HG03354 (cell line): ENCODE measurements around the gene CDCP1.
"Not testable (repeated sequence)": the region's sequence is repeated elsewhere in the genome, so short reads cannot be mapped to it uniquely, and the experiment has no call there.

Experiments
- ATAC-seq: cut with Tn5 transposase; IDR thresholded peaks from one replicate; pipeline ENCODE4 v1.9.1; 2021; ENCODE audit warnings: mild to moderate bottlenecking; ENCODE audit not compliant: unreplicated experiment, poor library complexity, severe bottlenecking

The CDCP1 gene

DNA sequence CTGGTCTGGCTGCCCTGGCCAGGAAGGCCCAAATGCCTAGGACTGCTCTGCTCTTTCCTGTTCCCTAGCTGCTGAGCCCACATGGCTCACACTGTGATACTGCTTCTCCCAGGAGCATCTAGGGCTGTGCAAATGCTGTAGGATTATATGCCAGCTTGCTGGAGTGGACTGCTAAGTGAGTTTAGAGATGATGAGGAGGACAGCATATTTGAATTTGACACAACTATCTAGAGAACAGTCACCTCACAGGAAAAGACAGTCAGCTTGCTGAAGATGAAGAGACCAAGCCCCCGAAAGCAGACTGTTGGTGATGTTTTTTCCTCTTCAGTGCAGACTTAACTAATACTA is 80.8 kb downstream of the CDCP1 start:
- ATAC-seq, result no peak

DNA sequence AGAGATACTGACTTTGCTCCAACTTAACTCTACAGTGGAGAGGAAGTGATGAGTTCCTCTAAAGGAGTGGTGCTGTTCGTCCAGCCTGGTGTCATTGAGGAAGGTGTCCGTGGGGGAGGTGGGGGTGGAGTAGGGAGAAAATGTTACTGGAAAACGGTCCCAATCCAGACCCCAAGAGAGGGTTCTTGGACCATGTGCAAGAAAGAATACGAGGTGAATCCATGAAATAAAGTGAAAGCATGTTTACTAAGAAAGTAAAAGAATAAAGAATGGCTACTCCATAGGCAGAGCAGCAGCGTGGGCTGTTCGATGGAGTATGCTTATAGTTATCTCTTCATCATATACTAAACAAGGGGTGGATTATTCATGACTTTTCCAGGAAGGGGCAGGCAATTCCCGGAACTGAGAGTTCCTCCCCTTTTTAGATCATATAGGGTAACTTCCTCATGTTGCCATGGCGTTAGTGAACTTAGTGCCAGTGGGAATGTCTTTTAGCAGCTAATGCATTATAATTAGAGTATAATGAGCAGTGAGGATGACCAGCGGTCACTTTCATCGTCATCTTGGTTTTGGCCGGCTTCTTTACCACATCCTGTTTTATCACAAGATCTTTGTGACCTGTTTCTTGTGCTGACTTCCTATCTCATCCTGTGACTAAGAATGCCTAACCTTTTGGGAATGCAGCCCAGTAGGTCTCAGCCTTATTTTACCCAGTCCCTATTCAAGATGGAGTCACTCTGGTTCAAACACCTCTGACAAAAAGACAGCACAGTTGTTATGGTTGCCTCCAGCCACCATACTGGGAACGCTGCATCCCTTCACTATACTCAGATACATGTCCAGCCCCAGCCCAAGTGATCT is 81.4 kb downstream of the CDCP1 start:
- no peak for ATAC-seq

DNA sequence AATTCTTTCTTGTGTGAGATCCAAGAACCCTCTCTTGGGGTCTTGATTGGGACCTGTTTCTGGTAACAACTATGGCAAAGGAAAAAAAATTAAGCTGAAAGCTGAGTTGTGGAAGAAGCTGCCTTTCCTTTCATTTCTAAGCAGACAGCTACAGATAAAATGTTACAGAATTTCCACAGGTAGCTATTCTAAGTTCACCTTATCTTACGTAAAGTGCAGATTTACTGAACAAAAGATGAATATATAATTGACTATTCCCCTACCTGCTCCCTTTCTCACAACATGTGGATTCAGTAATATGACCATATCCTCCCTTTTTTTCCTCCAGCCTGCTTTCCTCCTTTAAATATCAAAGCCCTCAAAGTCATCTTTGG is 83.5 kb downstream of the CDCP1 start:
- no peak for ATAC-seq

DNA sequence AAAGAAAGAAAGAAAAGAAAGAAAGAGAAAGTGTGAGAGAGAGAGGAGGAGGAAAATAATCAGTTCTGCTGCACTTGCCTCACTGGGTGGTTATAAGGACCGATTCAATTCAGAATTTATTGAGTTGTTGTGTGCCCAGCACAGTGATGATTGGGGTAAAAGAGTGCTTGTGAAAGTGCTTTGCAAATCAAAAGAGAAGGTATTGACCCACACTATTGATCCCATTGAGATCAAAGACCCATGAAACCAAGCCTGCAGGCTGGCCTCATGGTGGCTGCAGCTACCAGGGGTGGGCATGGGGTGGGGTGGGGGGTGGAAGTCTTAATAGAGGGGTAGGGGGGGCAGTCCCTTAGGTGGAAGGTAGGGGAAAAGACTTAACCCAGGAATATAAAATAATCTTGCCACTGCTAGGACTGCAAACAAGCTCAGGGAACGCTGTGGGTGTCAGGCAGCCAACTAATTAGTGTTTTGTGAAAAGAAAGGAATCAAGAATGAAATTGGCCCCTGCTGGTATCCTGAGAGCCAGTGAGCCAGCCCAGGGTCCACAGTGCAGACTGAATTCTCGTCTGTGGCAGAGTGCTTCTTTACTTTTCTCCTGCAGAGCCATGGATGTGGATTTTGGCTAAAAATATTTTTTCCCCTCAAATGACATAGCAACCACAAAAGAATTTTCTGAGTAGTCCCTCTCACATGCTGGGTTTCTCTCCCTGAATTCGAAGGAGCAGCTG is 85.8 kb downstream of the CDCP1 start:
- ATAC-seq, result no peak

DNA sequence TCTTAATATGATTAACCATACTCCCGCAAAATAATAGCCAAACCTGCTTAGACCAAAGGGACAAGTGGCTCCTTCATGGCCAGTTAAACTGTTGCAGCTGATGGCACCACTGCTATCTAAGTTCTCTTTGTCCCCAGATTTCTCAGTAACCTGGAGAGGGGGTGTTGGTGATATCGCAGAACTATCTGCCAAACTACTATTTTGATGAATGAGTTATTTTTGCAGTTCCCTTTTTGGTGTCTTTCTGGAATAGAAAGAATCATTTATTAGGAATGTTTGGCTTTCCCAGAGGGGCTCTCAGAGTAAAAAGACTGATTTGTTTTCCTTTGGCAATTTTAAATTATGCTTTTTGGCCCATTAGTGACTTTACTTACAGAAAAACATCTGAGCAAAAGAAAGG is 87.0 kb downstream of the CDCP1 start:
- no peak for ATAC-seq

DNA sequence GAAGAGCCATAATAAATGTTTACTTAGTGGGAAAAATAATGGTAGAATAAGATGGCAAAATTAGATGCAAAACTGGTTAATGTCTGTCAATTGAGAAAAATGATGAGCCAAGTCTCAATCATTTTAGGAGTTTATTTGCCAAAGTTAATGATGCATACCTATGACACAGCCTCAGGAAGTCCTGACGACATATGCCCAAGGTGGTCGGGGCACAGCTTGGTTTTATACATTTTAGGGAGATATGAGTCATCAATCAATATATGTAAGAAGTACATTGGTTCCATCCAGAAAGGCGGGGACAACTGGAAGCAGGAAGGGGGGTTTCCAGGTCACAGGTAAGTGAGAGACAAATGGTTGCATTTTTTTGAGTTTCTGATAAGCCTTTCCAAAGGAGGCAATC is 88.6 kb downstream of the CDCP1 start:
- ATAC-seq, result no peak

DNA sequence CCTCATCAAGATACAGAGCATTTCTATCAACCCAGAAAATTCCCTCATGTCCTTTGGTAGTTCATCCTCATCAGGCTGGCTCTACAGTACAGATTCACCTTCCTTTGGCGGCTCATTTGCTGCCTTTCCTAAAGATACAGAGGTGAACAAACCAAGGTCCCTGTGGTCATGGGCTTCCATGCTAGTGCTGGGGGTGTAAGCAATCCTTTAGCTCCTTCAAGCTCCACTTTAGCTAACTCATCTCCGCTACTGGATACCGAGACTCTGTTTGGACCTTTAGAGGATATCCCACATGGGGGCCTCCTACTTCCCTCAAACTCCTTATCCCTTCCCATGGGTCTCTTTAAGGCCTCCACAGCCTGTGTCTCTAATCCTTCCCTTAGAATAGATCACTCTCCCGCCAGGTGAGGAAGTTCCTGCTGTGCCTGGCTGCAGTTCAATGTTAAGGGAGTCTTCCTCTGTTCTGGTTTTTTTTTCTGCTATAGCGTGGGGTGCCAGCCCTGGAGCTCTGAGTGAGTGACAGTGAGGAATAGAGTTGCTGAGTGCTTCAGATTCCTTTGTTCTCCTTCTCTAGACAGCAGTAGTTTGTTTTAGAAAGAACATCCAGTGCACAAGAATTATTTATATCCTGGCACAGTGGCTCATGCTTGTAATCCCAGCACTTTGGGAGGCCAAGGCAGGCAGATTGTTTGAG is 89.4 kb downstream of the CDCP1 start:
- no peak for ATAC-seq

DNA sequence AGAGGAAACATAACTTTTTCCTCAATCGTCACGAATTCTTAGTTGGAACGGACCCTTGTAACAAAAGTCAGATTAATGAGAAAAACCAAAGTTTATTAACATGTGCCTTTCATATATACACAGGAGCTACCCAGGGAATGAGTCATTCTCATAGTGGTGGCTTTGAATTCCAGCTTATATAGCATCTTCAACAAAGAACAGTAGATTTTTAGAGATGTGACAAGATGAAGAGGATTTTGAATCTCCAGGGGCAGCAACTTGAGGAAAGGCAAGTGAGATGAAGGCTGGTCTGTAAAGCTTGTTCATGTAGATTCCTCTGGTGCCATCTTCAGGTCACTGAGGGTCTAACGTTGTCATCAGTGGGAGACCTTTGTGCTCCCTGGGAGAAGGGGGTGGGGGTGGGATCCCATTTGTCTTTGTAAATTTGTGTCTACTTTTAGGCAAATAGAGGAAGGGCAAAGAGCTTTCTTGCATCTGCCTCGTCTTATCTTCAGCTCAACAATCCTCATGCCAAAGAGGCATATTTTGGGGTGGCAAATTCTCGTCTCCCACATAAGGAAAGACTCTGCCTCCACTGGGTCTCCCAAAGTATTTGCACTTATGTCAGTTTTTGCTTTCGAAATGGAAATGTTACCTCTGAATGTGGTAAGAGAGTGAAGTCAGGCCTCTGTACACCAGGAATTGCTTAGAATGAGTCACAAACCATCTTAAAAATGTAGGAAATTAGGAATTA is 90.6 kb downstream of the CDCP1 start:
- ATAC-seq, result no peak

DNA sequence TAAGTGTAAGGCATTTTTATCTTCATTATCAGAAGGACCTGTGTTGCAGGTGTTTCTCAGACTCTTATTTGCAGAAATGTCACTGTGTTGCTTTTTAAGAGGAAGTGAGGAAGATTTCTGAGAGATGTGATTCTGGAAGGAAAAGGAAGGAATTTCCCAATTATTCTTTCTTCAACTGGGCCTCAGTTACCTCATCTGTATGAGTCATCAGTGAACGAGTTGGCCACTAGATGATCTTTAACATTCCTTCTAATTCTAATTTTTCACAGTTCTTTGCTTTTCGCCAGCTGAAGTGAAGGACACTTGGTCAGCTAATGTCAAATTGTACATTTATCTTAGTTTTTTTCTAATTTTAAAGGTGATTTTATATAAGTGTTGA is 91.2 kb downstream of the CDCP1 start:
- ATAC-seq, result no peak

DNA sequence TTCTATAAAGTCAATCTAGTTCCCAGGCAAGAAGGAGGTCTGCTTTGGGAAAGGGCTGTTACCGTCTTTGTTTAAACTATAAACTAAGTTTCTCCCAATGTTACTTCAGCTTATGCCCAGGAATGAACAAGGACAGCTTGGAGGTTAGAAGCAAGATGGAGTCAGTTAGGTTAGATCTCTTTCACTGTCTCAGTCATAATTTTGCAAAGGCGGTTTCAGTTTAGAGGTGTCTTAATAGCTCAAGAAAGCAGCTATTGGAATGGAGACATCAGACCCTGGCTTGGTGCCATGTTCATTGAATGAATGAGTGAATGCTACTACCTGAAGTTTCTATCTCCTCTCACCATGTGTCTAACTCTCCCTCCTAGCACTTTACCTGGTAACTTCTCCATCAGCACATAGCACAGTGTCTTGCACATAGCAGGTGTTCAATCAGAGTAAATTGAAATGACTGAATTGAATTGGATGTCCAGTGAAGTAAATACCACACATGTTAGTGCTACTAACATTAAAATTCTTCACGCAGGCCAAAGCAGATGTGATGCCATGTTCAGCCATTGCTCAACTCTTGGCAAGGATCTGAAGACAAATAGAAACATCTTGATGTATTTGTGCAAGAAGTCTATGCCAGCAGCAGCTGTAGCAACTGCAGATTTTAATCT is 91.9 kb downstream of the CDCP1 start:
- no peak for ATAC-seq

DNA sequence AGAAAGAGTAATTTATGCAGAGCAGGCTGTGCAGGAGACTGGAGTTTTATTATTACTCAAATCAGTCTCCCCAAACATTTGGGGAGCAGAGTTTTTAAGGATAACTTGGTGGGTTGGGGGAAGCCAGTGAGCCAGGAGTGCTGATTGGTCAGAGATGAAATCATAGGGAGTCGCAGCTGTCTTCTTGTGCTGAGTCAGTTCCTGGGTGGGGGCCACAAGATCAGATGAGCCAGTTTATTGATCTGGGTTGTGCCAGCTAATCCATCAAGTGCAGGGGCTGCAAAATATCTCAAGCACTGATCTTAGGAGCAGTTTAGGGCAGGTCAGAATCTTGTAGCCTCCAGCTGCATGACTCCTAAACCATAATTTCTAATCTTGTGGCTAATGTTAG is 92.4 kb downstream of the CDCP1 start:
- not testable (repeated sequence) for ATAC-seq

DNA sequence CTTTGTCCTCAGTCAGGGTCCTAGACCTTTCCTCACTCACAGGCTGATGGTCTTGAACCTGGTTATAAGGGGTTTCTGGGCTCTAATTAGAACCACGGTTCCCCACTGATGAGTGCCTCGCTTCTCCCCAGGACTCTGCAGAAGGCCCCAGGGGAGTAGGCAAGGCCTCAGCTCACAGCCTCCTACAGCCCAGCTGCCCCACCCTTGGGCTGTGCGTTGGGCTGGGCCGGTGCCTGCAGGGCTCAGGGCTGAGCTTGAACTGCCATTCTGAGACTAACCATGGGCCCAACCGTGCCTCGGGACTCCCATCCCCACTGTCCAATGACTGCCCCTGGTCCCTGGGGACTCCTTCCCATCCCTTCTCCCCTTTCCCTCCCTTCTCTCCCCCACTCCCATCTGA is 94.5 kb downstream of the CDCP1 start:
- no peak for ATAC-seq

DNA sequence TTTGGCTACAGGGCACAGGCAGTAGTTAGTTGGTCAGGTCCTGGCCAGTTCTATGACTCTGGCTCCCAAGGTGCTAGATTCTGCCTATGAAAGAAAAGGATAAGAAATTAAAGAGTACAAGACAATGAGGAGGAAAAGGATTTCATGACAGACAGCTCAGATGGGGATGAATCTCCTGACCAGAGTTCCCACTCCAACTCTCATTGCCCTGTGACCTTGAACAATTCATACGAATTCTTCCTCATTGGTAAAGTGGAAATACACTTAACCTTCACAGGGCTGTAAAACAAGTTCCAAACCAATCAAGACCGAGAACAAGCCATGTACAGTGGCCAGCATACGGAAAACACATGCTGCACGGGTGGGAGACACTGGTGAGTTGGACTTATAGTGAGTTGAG is 96.4 kb downstream of the CDCP1 start:
- ATAC-seq, result no peak

DNA sequence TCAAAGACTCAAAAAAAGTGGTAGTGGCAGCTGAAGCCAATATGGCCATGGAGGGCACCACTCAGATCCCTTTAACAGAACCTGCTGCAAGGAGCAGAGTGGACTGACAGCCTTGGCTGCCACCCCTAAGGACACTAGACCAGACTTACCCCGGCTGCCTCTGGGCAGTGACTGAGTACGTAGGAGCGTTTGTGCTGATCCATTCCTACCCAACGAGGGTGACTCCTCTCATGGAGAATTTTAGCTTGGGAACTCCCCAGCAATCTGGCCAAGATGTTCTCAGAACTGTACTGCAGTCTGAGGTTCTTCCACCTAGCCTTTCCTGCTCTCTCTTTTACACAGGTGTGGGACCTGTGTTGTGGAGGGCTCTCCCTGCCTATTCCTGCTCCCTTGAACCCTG is 97.9 kb downstream of the CDCP1 start:
- ATAC-seq, result no peak

DNA sequence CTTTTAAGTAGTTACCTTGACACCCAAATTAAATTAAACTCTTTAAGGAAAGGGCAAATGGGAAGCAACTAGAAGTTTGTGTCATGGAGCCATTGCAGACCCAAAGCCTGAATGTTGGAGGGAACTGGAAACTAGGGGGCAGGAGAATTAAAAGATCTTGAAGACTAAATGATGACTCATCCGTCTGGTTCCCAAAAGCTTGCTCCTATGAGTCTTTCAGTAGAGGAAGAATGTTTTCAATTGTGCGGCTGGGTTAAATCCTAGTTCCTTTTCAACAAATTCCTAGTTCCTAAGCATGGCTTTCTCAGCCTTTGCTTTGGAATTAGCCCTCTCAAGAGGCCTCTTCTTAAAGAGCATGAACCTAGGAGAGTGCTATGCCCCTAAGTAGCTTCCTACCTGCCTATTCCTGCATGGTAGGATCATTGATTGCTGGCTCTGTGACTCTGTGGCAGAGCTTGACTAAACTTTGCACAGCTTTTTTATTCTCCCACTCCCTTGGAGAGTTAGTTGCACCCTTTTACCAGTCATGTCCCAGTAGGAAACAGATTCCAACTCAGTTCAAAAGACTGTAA is 102.4 kb downstream of the CDCP1 start:
- ATAC-seq, result no peak

DNA sequence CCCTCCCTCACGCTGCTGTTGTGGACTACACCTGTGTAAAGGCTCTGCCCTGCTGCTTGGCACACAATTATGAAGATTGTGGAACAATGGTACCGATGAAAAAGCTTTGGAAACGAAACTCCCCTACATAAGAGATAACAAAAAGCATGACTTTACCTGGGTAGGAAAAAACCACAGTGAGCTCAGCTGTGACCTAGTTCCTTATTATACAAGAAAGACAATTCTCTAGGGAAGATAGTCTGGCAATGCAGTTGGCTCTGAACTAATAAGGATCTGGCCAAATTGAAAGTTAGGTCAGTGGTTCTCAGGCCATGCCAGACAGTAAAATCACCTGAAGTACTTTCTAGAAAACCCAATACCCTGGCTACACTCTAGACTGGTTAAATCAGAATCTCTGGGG is 104.0 kb downstream of the CDCP1 start:
- no peak for ATAC-seq

DNA sequence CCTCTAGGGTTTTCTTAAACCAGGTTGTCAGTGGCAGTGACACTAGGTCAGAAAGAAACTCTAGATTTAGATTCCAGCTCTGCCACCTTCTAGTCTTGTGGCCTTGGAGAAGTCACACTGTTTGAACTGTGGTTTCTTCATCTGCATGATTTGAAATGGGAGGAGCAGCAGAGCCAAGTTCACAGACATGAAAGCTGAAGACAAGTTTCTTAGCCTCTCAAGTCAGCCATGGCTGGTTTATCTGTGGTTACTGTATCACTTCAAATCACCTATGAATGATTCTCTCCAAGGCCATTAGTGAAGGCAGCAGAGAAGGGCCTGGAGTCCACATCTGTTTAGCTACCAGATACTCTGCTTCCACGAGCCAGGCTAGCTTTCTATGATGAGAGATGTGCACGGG is 104.5 kb downstream of the CDCP1 start:
- no peak for ATAC-seq

DNA sequence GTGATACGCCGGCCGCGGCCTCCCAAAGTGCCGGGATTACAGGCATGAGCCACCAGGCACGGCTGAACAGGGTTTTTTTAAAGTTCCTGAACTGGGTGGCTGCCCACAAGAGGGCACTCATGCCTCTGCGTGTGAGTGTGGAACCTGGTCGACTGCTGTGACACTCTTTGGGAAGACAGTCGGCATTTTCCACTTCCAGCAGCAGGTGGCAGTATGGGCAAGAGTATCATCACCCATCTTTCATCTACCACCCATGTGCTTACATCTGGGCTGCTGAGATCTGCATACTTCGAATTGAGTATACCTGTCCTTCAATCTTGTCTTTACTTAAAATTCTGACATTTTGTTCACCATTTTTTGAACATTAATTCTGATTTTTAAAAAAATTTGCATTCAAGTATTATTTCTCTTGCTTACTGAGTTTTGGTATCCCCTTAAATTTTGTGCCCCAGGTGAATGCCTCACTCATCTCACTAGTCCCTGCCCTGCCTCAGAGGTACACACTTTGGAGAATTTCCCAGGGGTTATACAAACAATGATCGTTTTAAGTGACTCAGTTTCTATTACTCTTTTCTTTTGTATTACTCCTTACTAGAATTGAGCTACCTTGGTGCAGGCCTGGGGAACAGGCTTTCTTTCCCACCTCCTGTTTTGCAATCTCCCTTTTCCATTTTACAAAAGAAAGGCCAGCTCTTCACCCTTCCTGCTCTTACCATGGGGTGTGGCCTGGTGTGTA is 108.3 kb downstream of the CDCP1 start:
- peak; percentile 76 for ATAC-seq
